Type B pancreatic cell (in vitro differentiated cells): ENCODE measurements around the gene SCAND1. TPM values are rescaled to one million over a fixed set of nuclear protein-coding genes. Genes with fewer than 3 reads are reported as not detected.
"Not testable (repeated sequence)": the region's sequence is repeated elsewhere in the genome, so short reads cannot be mapped to it uniquely, and the experiment has no call there.

Experiments
- DNase-seq: peaks from one replicate; pipeline ENCODE4 v3.0.0; 2021; ENCODE audit warnings: mixed read lengths; ENCODE audit not compliant: unreplicated experiment; ENCODE audit errors: extremely low spot score
- H3K27ac Mint-ChIP-seq: 2 replicates; pipeline ENCODE4 v1.8.0; 2021; ENCODE audit warnings: mild to moderate bottlenecking, mixed read lengths
- H3K27me3 Mint-ChIP-seq: 2 replicates; pipeline ENCODE4 v1.8.0; 2021; ENCODE audit warnings: mixed read lengths
- H3K36me3 Mint-ChIP-seq: 2 replicates; pipeline ENCODE4 v1.8.0; 2021; ENCODE audit warnings: mixed read lengths
- H3K4me1 Mint-ChIP-seq: one replicate; pipeline ENCODE4 v1.8.0; 2021; ENCODE audit warnings: mixed read lengths; ENCODE audit not compliant: unreplicated experiment
- H3K4me3 Mint-ChIP-seq: 2 replicates; pipeline ENCODE4 v1.8.0; 2021; ENCODE audit warnings: mild to moderate bottlenecking, mixed read lengths
- H3K9me3 Mint-ChIP-seq: 2 replicates; pipeline ENCODE4 v1.8.0; 2021; ENCODE audit warnings: mixed read lengths
- CTCF ChIP-seq: fragments of 200-600 bp; sonication (generic); conservative IDR thresholded peaks from 2 replicates; pipeline ENCODE4 v1.5.0; 2021; ENCODE audit warnings: antibody characterized with exemption, mild to moderate bottlenecking
- long read RNA-seq: library from polyadenylated mRNA; unstranded; transcript quantifications from one replicate; pipeline ENCODE4 v2.0.0, GENCODE V29; 2020
- total RNA-seq: library from RNA; stranded (reverse); gene quantifications from 2 replicates; pipeline ENCODE4 v1.2.1, GENCODE V29; 2021; ENCODE audit warnings: low replicate concordance

SCAND1 gene
- 71.6 and 76.3 TPM in 2 replicates for total RNA-seq
- long read RNA-seq, partial matches to known transcripts, result 0 of 6 reads
- long read RNA-seq, other reads (novel, unspliced or antisense), result 4 of 6 reads

- peak within 1 kb of the TSS; percentile 100 for H3K4me3 Mint-ChIP-seq
- H3K27ac Mint-ChIP-seq, result peak within 1 kb of the TSS; percentile 99
- no peaks in the 10 kb centered on the region for H3K27me3 Mint-ChIP-seq
- TF ChIP-seq CTCF, result peak; percentile 98
- peak; percentile 97 for DNase-seq
- peaks cover 5% of the 10 kb centered on the region for H3K9me3 Mint-ChIP-seq
- H3K36me3 Mint-ChIP-seq, result peaks cover 13% of the 10 kb centered on the region
- H3K4me1 Mint-ChIP-seq, result peaks cover 9% of the 10 kb centered on the region
Observed at GRCh38 chr20:35954200-35954906, at the start of gene SCAND1. SCAND1 (minus strand) TSS chr20:35954502; CDS start chr20:35954284, 218 bp downstream.

GRCh38 chr20:36004045-36004444, 49.7 kb upstream of the SCAND1 start:
- no peak overlapping the region for H3K27ac Mint-ChIP-seq
- H3K9me3 Mint-ChIP-seq, result peaks cover 10% of the 10 kb centered on the region

GRCh38 chr20:36002855-36003254, 48.6 kb upstream of the SCAND1 start:
- peaks cover 10% of the 10 kb centered on the region for H3K9me3 Mint-ChIP-seq
- H3K4me1 Mint-ChIP-seq, result no peaks in the 10 kb centered on the region
- DNase-seq, result no peak
- no peak overlapping the region for H3K27ac Mint-ChIP-seq
- peaks cover 3% of the 10 kb centered on the region for H3K36me3 Mint-ChIP-seq
- H3K4me3 Mint-ChIP-seq, result no peak overlapping the region
- TF ChIP-seq CTCF, result no peak
- H3K27me3 Mint-ChIP-seq, result no peaks in the 10 kb centered on the region

More at GRCh38 chr20:36004045-36004444, 49.7 kb upstream of the SCAND1 start:
- Mint-ChIP-seq H3K4me3 (no peak overlapping the region), H3K4me1 (no peaks in the 10 kb centered on the region), H3K36me3 (peaks cover 3% of the 10 kb centered on the region), H3K27me3 (no peaks in the 10 kb centered on the region)
- no peak for DNase-seq
- TF ChIP-seq CTCF, result no peak

GRCh38 chr20:36001331-36001730, 47.0 kb upstream of the SCAND1 start:
- DNase-seq, H3K9me3 Mint-ChIP-seq, H3K36me3 Mint-ChIP-seq, H3K27me3 Mint-ChIP-seq, H3K4me3 Mint-ChIP-seq, H3K27ac Mint-ChIP-seq, H3K4me1 Mint-ChIP-seq: not testable (repeated sequence)

GRCh38 chr20:35996492-35996891, 42.2 kb upstream of the SCAND1 start:
- DNase-seq, H3K36me3 Mint-ChIP-seq, H3K4me3 Mint-ChIP-seq, H3K27me3 Mint-ChIP-seq, H3K27ac Mint-ChIP-seq, H3K9me3 Mint-ChIP-seq: not testable (repeated sequence)
- H3K4me1 Mint-ChIP-seq, result peaks cover 12% of the 10 kb centered on the region

- peak; percentile 91 for TF ChIP-seq CTCF
- Mint-ChIP-seq H3K9me3 (no peaks in the 10 kb centered on the region), H3K4me1 (peaks cover 12% of the 10 kb centered on the region), H3K36me3 (no peaks in the 10 kb centered on the region), H3K4me3 (no peak overlapping the region), H3K27me3 (no peaks in the 10 kb centered on the region), H3K27ac (peak overlapping the region; percentile 21)
- peak; percentile 84 for DNase-seq
Observed at GRCh38 chr20:35994994-35995453, 40.7 kb upstream of the SCAND1 start.
